ENCODE results near the gene WBP11.

DNA sequence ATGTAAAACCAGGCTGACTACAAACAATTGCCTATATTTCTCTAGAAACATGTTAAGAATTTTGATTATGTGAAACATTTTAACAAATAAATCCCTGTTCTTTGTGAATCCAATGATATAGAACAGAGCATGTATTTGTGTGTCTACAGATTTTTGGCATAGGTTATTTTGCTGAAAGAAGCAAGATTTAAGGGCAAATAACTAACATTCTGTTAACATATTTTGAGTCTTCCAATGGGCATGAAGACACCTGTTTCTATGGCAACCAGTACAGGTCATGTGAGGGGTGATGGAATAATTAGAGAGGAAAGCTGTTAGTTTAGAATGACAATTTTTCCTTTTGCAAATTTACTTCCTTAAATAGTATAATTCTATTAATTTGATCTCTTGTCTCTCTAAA is 31.2 kb upstream of the WBP11 start:
- TF ChIP-seq, protein P1, sequence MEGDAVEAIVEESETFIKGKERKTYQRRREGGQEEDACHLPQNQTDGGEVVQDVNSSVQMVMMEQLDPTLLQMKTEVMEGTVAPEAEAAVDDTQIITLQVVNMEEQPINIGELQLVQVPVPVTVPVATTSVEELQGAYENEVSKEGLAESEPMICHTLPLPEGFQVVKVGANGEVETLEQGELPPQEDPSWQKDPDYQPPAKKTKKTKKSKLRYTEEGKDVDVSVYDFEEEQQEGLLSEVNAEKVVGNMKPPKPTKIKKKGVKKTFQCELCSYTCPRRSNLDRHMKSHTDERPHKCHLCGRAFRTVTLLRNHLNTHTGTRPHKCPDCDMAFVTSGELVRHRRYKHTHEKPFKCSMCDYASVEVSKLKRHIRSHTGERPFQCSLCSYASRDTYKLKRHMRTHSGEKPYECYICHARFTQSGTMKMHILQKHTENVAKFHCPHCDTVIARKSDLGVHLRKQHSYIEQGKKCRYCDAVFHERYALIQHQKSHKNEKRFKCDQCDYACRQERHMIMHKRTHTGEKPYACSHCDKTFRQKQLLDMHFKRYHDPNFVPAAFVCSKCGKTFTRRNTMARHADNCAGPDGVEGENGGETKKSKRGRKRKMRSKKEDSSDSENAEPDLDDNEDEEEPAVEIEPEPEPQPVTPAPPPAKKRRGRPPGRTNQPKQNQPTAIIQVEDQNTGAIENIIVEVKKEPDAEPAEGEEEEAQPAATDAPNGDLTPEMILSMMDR (IDR thresholded peaks at IDR 0.05): no peak
- no peak for TF ChIP-seq EP300 (IDR thresholded peaks at IDR 0.05)
- TF ChIP-seq POLR2A (IDR thresholded peaks at IDR 0.05): no peak
